ENCODE measurements around the gene GALNTL6.

The GALNTL6 gene

GRCh38 chr4:172596206-172596605 lies 783.0 kb downstream of the GALNTL6 start:
- no peak for DNase-seq

- no peak for DNase-seq
Measured at GRCh38 chr4:172599554-172599953, 786.4 kb downstream of the GALNTL6 start.

- DNase-seq = no peak
Measured at GRCh38 chr4:172601195-172601594, 788.0 kb downstream of the GALNTL6 start.

GRCh38 chr4:172619218-172619617 lies 806.0 kb downstream of the GALNTL6 start:
- DNase-seq = no peak

- no peak for DNase-seq
Measured at GRCh38 chr4:172619798-172620197, 806.6 kb downstream of the GALNTL6 start.

- no peak for DNase-seq
Measured at GRCh38 chr4:172628263-172628662, 815.1 kb downstream of the GALNTL6 start.

- no peak for DNase-seq
Measured at GRCh38 chr4:172630280-172630679, 817.1 kb downstream of the GALNTL6 start.

- DNase-seq = no peak
Measured at GRCh38 chr4:172631832-172632231, 818.6 kb downstream of the GALNTL6 start.

- no peak for DNase-seq
Measured at GRCh38 chr4:172648471-172648870, 835.3 kb downstream of the GALNTL6 start.

GRCh38 chr4:172649143-172649542 lies 835.9 kb downstream of the GALNTL6 start:
- DNase-seq = no peak

GRCh38 chr4:172650758-172651530 lies 837.7 kb downstream of the GALNTL6 start:
- no peak for DNase-seq

GRCh38 chr4:172651961-172652360 lies 838.8 kb downstream of the GALNTL6 start:
- DNase-seq = no peak

GRCh38 chr4:172652369-172652768 lies 839.2 kb downstream of the GALNTL6 start:
- no peak for DNase-seq

GRCh38 chr4:172653676-172654075 lies 840.5 kb downstream of the GALNTL6 start:
- no peak for DNase-seq

- DNase-seq = no peak
Measured at GRCh38 chr4:172654457-172654856, 841.3 kb downstream of the GALNTL6 start.

- no peak for DNase-seq
Measured at GRCh38 chr4:172656055-172656454, 842.9 kb downstream of the GALNTL6 start.

- DNase-seq = no peak
Measured at GRCh38 chr4:172657081-172657480, 843.9 kb downstream of the GALNTL6 start.

GRCh38 chr4:172660251-172660650 lies 847.0 kb downstream of the GALNTL6 start:
- no peak for DNase-seq

GRCh38 chr4:172662113-172662512 lies 848.9 kb downstream of the GALNTL6 start:
- DNase-seq = no peak

GRCh38 chr4:172666711-172667368 lies 853.6 kb downstream of the GALNTL6 start:
- DNase-seq = no peak

GRCh38 chr4:172674811-172675210 lies 861.6 kb downstream of the GALNTL6 start:
- DNase-seq = no peak

- no peak for DNase-seq
Measured at GRCh38 chr4:172675232-172675631, 862.0 kb downstream of the GALNTL6 start.

- DNase-seq = no peak
Measured at GRCh38 chr4:172680691-172681090, 867.5 kb downstream of the GALNTL6 start.

GRCh38 chr4:172683021-172683420 lies 869.8 kb downstream of the GALNTL6 start:
- DNase-seq = no peak

GRCh38 chr4:172686021-172686420 lies 872.8 kb downstream of the GALNTL6 start:
- no peak for DNase-seq

Data from DMS153 (cell line).